ENCODE data around the gene MAML3.

MAML3 gene

GRCh38 chr4:140110542-140111215 lies 43.3 kb downstream of the MAML3 start:
- no peak for DNase-seq (ENCODE audit: insufficient read length, low spot score)
- TF ChIP-seq POLR2A (IDR thresholded peaks at IDR 0.05; ENCODE audit: low read depth, low read length), result no peak
- FAIRE-seq, result no peak

DNA sequence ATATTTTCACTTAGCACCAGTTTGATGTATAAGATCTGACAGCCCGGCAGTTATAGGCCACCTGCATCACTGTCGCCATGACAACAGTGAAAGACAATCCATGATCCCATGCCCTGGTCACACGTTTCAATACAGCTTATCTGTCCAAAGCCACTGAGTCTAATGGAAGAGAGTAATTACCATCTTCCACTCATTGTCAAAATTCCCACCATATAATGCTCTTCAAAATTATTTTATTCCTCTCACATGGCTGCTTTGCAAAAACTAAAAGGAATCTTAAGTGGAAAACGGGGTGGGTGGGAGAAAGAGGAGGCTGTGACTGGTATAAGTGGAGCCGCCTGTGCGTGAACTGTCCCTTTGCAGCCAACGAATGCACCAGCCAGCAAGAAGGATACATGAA lies 44.2 kb downstream of the MAML3 start:
- TF ChIP-seq POLR2A (IDR thresholded peaks at IDR 0.05; ENCODE audit: low read depth, low read length), result no peak
- DNase-seq (ENCODE audit: insufficient read length, low spot score) (no peak), FAIRE-seq (no peak)

GRCh38 chr4:140109292-140109691 lies 44.7 kb downstream of the MAML3 start:
- FAIRE-seq (no peak), DNase-seq (ENCODE audit: insufficient read length, low spot score) (no peak)
- no peak for TF ChIP-seq POLR2A (IDR thresholded peaks at IDR 0.05; ENCODE audit: low read depth, low read length)

DNA sequence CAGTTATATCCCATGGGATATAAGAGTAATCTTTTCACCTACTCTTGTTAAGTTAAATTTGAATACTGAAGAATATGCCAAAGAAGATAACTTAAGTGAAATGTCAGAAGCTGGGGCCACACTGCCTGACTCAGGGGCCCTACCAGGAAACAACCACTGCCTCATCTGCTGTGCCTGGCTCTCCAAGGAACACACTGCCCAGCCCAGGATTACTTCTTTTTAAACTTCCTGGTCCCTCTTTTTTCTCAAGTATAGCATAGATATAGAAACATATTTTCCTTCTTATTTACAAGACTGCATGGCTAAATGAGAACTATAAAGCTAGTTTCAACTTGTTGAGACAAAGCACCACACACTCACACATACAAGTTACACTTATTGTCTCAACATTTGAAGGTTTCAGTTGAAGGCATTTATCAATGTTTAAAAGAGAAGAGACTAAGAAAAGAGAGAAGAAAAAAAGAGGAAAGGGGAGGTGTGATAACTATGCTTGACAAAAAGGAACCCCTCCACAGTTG lies 45.2 kb downstream of the MAML3 start:
- TF ChIP-seq POLR2A (IDR thresholded peaks at IDR 0.05; ENCODE audit: low read depth, low read length), result no peak
- no peak for DNase-seq (ENCODE audit: insufficient read length, low spot score)
- no peak for FAIRE-seq

GRCh38 chr4:140108243-140108642 lies 45.7 kb downstream of the MAML3 start:
- no peak for FAIRE-seq
- TF ChIP-seq POLR2A (IDR thresholded peaks at IDR 0.05; ENCODE audit: low read depth, low read length), result no peak
- no peak for DNase-seq (ENCODE audit: insufficient read length, low spot score)

GRCh38 chr4:140106289-140106844 lies 47.6 kb downstream of the MAML3 start:
- no peak for DNase-seq (ENCODE audit: insufficient read length, low spot score)
- TF ChIP-seq POLR2A (IDR thresholded peaks at IDR 0.05; ENCODE audit: low read depth, low read length), result no peak
- no peak for FAIRE-seq

DNA sequence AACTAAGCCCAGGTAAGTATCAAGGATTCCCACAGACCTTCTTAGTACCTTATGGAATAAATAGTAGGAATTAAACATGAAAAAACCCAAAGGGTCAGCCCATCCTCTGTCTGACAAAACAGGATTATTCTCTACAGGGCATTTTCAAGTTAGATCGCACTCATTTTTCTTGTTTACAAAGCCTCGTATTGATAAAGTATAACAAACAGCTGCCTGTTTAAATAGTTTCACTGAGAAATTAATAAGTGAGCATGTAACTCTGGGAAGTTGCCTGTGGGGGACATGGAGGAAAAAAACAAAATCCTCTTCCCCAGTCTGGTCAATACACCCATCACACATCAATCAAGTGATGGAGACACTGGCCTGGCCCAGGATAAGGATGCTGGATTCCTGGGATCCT lies 48.5 kb downstream of the MAML3 start:
- FAIRE-seq (no peak), DNase-seq (ENCODE audit: insufficient read length, low spot score) (no peak)
- no peak for TF ChIP-seq POLR2A (IDR thresholded peaks at IDR 0.05; ENCODE audit: low read depth, low read length)

DNA sequence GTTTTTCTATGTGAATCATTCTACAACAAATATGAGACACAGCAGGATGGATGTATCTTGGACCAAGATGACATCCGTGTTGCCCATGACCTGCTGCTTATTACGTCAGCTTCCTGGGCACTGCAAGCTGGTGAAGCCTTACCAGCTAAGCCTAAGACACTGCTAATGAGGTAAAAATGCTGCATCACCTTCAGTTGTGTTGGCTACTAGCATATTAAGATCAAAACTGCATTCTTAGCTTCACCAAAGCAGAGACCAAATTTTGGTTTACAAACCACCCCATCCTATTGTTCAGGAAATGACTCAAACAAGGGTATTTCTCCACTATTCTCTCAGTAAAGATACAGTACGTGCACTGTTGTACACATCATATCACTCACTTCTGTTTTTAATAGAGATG lies 50.3 kb downstream of the MAML3 start:
- no peak for TF ChIP-seq POLR2A (IDR thresholded peaks at IDR 0.05; ENCODE audit: low read depth, low read length)
- no peak for DNase-seq (ENCODE audit: insufficient read length, low spot score)
- FAIRE-seq, result peak; percentile 84

DNA sequence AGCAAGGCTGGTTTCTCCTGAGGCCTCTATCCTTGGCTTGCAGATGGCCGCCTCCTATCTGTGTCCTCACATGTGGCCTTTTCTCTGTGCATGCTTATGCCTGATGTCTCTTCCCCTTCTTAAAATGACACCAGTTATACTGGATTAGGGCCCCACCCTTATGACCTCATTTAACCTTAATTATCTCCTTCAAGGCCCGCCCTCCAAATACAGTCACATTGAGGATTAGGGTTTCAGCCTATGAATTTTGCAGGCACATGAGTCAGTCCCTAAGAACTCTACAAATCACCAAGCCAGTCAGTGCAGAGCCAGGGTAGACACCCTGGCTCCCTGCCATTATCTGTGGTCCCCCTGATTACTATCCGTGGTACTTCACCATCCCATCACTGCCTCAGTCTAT lies 51.6 kb downstream of the MAML3 start:
- DNase-seq (ENCODE audit: insufficient read length, low spot score), result no peak

DNA sequence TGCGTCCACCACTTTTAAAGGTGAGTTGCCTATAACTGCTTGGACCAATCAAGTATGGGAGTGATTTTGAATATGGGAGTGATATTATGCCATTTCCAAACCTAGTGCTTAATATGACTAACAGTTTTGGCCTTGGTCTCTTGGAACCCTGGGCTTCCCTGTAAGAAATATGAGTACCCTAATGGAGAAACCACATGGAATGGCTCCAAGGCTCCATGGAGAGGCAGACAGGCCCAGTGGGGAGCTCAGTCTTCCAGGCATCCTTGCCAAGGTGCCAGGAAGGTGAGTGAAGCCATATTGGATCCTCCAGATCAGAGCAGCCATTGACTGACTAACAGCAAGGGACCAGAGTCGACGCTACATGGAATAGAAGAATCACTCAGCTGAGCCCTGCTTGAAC lies 53.2 kb downstream of the MAML3 start:
- DNase-seq (ENCODE audit: insufficient read length, low spot score) (no peak), FAIRE-seq (no peak)
- TF ChIP-seq POLR2A (IDR thresholded peaks at IDR 0.05; ENCODE audit: low read depth, low read length), result no peak

More for the DNA sequence above, 51.6 kb downstream of the MAML3 start:
- no peak for TF ChIP-seq POLR2A (IDR thresholded peaks at IDR 0.05; ENCODE audit: low read depth, low read length)
- FAIRE-seq, result no peak

GRCh38 chr4:140099983-140100382 lies 54.0 kb downstream of the MAML3 start:
- DNase-seq (ENCODE audit: insufficient read length, low spot score) (no peak), FAIRE-seq (no peak)
- TF ChIP-seq POLR2A (IDR thresholded peaks at IDR 0.05; ENCODE audit: low read depth, low read length), result no peak

- FAIRE-seq (no peak), DNase-seq (ENCODE audit: insufficient read length, low spot score) (no peak)
- no peak for TF ChIP-seq POLR2A (IDR thresholded peaks at IDR 0.05; ENCODE audit: low read depth, low read length)
Observed at GRCh38 chr4:140098455-140099160, 55.4 kb downstream of the MAML3 start.

GRCh38 chr4:140097572-140097971 lies 56.4 kb downstream of the MAML3 start:
- DNase-seq (ENCODE audit: insufficient read length, low spot score) (no peak), FAIRE-seq (no peak)
- no peak for TF ChIP-seq POLR2A (IDR thresholded peaks at IDR 0.05; ENCODE audit: low read depth, low read length)

GRCh38 chr4:140096921-140097320 lies 57.1 kb downstream of the MAML3 start:
- FAIRE-seq, result no peak
- no peak for DNase-seq (ENCODE audit: insufficient read length, low spot score)
- no peak for TF ChIP-seq POLR2A (IDR thresholded peaks at IDR 0.05; ENCODE audit: low read depth, low read length)

DNA sequence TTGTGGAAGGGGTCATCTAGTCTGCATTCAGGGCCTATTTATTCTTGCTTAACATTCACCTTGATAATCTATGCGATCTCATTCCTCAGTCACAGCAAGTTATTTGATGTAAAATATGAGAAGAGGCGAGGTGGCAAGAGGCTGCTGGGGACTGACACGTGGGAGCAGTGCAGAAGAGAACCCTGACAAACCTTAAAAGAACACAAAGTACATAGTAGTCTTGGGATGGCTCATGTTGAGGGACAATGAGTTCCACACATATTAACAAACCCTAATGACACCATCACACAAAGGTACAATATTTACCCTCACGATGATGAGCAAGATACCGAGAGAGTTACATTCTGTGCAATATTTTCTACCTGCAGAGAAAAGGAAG lies 57.5 kb downstream of the MAML3 start:
- FAIRE-seq (no peak), DNase-seq (ENCODE audit: insufficient read length, low spot score) (no peak)
- no peak for TF ChIP-seq POLR2A (IDR thresholded peaks at IDR 0.05; ENCODE audit: low read depth, low read length)
